Uterus (tissue), 2 donors: ENCODE results near the gene CHRNA5.

Experiments used
- POLR2A ChIP-seq, 2 donors: fragments of 450-650 bp; IDR thresholded peaks; one replicate each; pipeline ENCODE4 v1.6.1; 2016; ENCODE audit warnings: antibody characterized with exemption in 2 of 2, mild to moderate bottlenecking in 1 of 2, moderate library complexity in 1 of 2
- TF ChIP-seq, protein P1 (sequence below), 4 experiments: fragments of 200-600 bp in 2 of 4; fragments of 450-650 bp in 2 of 4; sonication (generic) in 2 of 4; IDR thresholded peaks; one replicate each; pipeline ENCODE4 v1.5.1; 2016 to 2019; ENCODE audit warnings: antibody characterized with exemption in 4 of 4, mild to moderate bottlenecking in 2 of 4, moderate library complexity in 1 of 4

DNA sequence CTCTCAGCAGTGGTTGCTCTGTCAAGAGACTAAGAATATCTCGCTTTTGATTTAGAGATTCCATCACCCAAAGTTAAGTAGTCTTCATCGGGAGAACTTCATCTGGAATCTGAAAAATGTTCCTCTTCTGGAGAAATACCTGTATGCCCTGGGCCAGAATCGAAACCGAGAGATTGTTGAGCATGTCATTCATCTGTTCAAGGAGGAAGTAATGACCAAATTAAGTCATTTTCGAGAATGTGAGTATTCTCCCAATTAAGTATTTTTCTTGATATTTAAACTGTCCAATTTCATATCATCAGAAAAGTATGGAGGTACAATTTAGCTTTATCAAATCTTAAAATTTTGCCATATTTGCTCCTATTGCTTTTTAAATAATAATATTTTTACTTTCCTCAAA is 38.0 kb upstream of the CHRNA5 start:
- TF ChIP-seq, protein P1, sequence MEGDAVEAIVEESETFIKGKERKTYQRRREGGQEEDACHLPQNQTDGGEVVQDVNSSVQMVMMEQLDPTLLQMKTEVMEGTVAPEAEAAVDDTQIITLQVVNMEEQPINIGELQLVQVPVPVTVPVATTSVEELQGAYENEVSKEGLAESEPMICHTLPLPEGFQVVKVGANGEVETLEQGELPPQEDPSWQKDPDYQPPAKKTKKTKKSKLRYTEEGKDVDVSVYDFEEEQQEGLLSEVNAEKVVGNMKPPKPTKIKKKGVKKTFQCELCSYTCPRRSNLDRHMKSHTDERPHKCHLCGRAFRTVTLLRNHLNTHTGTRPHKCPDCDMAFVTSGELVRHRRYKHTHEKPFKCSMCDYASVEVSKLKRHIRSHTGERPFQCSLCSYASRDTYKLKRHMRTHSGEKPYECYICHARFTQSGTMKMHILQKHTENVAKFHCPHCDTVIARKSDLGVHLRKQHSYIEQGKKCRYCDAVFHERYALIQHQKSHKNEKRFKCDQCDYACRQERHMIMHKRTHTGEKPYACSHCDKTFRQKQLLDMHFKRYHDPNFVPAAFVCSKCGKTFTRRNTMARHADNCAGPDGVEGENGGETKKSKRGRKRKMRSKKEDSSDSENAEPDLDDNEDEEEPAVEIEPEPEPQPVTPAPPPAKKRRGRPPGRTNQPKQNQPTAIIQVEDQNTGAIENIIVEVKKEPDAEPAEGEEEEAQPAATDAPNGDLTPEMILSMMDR (IDR thresholded peaks at IDR 0.05) = no peak
- TF ChIP-seq POLR2A (IDR thresholded peaks at IDR 0.05) = no peak
